Fibroblast of lung (primary cell): ENCODE measurements around the gene SPECC1L.

Experiments
- CTCF ChIP-seq, 2 donors: IDR thresholded peaks in 1 of 2; conservative IDR thresholded peaks in 1 of 2; 1 replicate in 1 of 2; 2 replicates in 1 of 2; pipeline ENCODE4 v1.5.1; 2011 to 2012; ENCODE audit warnings: low read length in 2 of 2, control low read depth in 1 of 2, inconsistent platforms in 1 of 2, low read depth in 1 of 2, mild to moderate bottlenecking in 1 of 2
- EZH2 ChIP-seq: IDR thresholded peaks from 2 replicates; pipeline ENCODE4 v1.5.1; 2012; ENCODE audit warnings: low read length, control low read depth, mild to moderate bottlenecking; ENCODE audit errors: missing control alignments

- TF ChIP-seq CTCF (conservative IDR thresholded peaks at IDR 0.05 in 1 of 2, IDR thresholded peaks at IDR 0.05 in 1 of 2; ENCODE audit: low read depth in 1 of 2, low read length in 2 of 2) (no peak), EZH2 (no peak)
Observed at GRCh38 chr22:24341627-24342026, 71.0 kb downstream of the SPECC1L start.
